SU-DHL-6 (cell line): ENCODE measurements around the gene LPCAT2.

ENCODE experiments used
- EZH2phosphoT487 ChIP-seq: fragments of 200-600 bp; sonication (generic), shearing (Covaris generic); conservative IDR thresholded peaks from 2 replicates; pipeline ENCODE4 v1.6.1; 2018; ENCODE audit warnings: mild to moderate bottlenecking, antibody characterized with exemption, low read length, moderate library complexity, mixed read lengths
- TF ChIP-seq, protein P1 (sequence below): fragments of 200-600 bp; sonication (generic); IDR thresholded peaks from one replicate; pipeline ENCODE4 v1.5.1; 2017; ENCODE audit warnings: antibody characterized with exemption, mild to moderate bottlenecking, low read length, moderate library complexity; ENCODE audit not compliant: insufficient read depth, poor library complexity, severe bottlenecking

DNA sequence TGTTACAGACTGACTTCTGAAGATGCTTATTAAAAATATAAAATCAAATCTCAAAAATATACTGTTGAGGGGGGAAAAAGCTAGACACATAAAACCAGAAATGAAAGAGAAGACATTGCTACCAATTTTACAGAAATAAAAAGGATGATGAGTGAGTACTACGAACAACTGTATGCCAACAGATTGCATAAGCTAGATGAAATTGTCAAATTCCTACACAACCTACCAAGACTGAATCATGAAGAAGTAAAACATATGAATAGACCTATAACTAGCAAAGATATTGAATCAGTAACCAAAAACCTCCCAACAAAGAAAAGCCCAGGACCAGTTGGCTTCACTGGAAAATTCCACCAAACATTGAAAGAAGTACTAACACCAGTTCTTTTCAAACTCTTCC is 54.1 kb downstream of the LPCAT2 start:
- TF ChIP-seq, protein P1, sequence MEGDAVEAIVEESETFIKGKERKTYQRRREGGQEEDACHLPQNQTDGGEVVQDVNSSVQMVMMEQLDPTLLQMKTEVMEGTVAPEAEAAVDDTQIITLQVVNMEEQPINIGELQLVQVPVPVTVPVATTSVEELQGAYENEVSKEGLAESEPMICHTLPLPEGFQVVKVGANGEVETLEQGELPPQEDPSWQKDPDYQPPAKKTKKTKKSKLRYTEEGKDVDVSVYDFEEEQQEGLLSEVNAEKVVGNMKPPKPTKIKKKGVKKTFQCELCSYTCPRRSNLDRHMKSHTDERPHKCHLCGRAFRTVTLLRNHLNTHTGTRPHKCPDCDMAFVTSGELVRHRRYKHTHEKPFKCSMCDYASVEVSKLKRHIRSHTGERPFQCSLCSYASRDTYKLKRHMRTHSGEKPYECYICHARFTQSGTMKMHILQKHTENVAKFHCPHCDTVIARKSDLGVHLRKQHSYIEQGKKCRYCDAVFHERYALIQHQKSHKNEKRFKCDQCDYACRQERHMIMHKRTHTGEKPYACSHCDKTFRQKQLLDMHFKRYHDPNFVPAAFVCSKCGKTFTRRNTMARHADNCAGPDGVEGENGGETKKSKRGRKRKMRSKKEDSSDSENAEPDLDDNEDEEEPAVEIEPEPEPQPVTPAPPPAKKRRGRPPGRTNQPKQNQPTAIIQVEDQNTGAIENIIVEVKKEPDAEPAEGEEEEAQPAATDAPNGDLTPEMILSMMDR = no peak
- TF ChIP-seq EZH2phosphoT487 = no peak
